ENCODE results near the gene RPL11.

- TF ChIP-seq POLR2AphosphoS5 (IDR thresholded peaks at IDR 0.05) (no peak), EP300 (conservative IDR thresholded peaks at IDR 0.05; ENCODE audit: poor library complexity, severe bottlenecking) (no peak), MXI1 (conservative IDR thresholded peaks at IDR 0.05; ENCODE audit: poor library complexity, severe bottlenecking) (no peak), EZH2 (IDR thresholded peaks at IDR 0.05; ENCODE audit: borderline replicate concordance, insufficient read depth, low read length, poor library complexity, severe bottlenecking) (no peak), RAD21 (conservative IDR thresholded peaks at IDR 0.05) (no peak)
- TF ChIP-seq, protein P1, sequence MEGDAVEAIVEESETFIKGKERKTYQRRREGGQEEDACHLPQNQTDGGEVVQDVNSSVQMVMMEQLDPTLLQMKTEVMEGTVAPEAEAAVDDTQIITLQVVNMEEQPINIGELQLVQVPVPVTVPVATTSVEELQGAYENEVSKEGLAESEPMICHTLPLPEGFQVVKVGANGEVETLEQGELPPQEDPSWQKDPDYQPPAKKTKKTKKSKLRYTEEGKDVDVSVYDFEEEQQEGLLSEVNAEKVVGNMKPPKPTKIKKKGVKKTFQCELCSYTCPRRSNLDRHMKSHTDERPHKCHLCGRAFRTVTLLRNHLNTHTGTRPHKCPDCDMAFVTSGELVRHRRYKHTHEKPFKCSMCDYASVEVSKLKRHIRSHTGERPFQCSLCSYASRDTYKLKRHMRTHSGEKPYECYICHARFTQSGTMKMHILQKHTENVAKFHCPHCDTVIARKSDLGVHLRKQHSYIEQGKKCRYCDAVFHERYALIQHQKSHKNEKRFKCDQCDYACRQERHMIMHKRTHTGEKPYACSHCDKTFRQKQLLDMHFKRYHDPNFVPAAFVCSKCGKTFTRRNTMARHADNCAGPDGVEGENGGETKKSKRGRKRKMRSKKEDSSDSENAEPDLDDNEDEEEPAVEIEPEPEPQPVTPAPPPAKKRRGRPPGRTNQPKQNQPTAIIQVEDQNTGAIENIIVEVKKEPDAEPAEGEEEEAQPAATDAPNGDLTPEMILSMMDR (IDR thresholded peaks at IDR 0.05; ENCODE audit: poor library complexity, severe bottlenecking) = no peak
- TF ChIP-seq, protein P2, sequence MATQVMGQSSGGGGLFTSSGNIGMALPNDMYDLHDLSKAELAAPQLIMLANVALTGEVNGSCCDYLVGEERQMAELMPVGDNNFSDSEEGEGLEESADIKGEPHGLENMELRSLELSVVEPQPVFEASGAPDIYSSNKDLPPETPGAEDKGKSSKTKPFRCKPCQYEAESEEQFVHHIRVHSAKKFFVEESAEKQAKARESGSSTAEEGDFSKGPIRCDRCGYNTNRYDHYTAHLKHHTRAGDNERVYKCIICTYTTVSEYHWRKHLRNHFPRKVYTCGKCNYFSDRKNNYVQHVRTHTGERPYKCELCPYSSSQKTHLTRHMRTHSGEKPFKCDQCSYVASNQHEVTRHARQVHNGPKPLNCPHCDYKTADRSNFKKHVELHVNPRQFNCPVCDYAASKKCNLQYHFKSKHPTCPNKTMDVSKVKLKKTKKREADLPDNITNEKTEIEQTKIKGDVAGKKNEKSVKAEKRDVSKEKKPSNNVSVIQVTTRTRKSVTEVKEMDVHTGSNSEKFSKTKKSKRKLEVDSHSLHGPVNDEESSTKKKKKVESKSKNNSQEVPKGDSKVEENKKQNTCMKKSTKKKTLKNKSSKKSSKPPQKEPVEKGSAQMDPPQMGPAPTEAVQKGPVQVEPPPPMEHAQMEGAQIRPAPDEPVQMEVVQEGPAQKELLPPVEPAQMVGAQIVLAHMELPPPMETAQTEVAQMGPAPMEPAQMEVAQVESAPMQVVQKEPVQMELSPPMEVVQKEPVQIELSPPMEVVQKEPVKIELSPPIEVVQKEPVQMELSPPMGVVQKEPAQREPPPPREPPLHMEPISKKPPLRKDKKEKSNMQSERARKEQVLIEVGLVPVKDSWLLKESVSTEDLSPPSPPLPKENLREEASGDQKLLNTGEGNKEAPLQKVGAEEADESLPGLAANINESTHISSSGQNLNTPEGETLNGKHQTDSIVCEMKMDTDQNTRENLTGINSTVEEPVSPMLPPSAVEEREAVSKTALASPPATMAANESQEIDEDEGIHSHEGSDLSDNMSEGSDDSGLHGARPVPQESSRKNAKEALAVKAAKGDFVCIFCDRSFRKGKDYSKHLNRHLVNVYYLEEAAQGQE (IDR thresholded peaks at IDR 0.05; ENCODE audit: borderline replicate concordance) = no peak
Measured at GRCh38 chr1:23661887-23662286, 29.7 kb upstream of the RPL11 start.
